Measurements from ENCODE around the gene PTCH2.

The PTCH2 gene

DNA sequence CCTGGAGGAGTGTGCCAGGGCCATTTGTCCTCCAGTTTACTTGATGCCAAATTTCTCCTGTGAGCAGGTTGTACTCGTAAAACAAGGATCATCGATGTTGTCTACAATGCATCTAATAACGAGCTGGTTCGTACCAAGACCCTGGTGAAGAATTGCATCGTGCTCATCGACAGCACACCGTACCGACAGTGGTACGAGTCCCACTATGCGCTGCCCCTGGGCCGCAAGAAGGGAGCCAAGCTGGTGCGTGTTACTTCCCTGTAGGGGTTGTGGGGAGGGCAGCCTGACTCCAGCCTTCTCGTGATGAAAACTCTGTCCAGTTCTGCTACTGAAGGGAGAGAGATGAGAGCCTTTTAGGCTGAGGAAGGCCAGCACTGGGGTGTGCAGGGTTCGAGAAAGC is 65.5 kb downstream of the PTCH2 start:
- TF ChIP-seq, protein P1, sequence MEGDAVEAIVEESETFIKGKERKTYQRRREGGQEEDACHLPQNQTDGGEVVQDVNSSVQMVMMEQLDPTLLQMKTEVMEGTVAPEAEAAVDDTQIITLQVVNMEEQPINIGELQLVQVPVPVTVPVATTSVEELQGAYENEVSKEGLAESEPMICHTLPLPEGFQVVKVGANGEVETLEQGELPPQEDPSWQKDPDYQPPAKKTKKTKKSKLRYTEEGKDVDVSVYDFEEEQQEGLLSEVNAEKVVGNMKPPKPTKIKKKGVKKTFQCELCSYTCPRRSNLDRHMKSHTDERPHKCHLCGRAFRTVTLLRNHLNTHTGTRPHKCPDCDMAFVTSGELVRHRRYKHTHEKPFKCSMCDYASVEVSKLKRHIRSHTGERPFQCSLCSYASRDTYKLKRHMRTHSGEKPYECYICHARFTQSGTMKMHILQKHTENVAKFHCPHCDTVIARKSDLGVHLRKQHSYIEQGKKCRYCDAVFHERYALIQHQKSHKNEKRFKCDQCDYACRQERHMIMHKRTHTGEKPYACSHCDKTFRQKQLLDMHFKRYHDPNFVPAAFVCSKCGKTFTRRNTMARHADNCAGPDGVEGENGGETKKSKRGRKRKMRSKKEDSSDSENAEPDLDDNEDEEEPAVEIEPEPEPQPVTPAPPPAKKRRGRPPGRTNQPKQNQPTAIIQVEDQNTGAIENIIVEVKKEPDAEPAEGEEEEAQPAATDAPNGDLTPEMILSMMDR (conservative IDR thresholded peaks at IDR 0.05): no peak
- peak overlapping the region; percentile 90 for H3K27ac ChIP-seq

- TF ChIP-seq, protein P1 (conservative IDR thresholded peaks at IDR 0.05): no peak
- peak overlapping the region; percentile 90 for H3K27ac ChIP-seq
Measured at GRCh38 chr1:44776730-44777068, 66.4 kb downstream of the PTCH2 start.

GRCh38 chr1:44775930-44776729 is 66.9 kb downstream of the PTCH2 start:
- peak overlapping the region; percentile 90 for H3K27ac ChIP-seq
- TF ChIP-seq, protein P1 (conservative IDR thresholded peaks at IDR 0.05): no peak

- H3K27ac ChIP-seq: peak within 1 kb of the TSS; percentile 90
- TF ChIP-seq, protein P1 (conservative IDR thresholded peaks at IDR 0.05): no peak
Measured at GRCh38 chr1:44775078-44775929, 67.7 kb downstream of the PTCH2 start, which contains the start of gene RPS8. RPS8 (plus strand) TSS chr1:44775540; CDS start chr1:44775597, 57 bp downstream.
